Measurements from ENCODE around the gene FRMD3. TPM values are rescaled to one million over a fixed set of nuclear protein-coding genes. Genes with fewer than 3 reads are reported as not detected.

FRMD3 gene
- total RNA-seq, 1 experiment from 2014 or later: 0.55 TPM

- Histone ChIP-seq H2BK120ac (ENCODE audit: low read depth, low read length, poor library complexity, severe bottlenecking) (no peak overlapping the region), H2AK5ac (ENCODE audit: insufficient read length, low read length) (no peak overlapping the region), H3K23me2 (ENCODE audit: insufficient read length, low read depth, low read length, poor library complexity, severe bottlenecking) (no peaks in the 10 kb centered on the region), H4K5ac (ENCODE audit: insufficient read length, low read depth, low read length) (no peak overlapping the region), H4K91ac (ENCODE audit: insufficient read length, low read depth, low read length) (no peak overlapping the region), H2BK15ac (ENCODE audit: low read depth, low read length) (no peak overlapping the region), H3K23ac (ENCODE audit: insufficient read length, low read depth, low read length) (no peak overlapping the region), H3K9me3 (ENCODE audit: control insufficient read depth, low read depth, low read length) (no peaks in the 10 kb centered on the region), H3K56ac (ENCODE audit: insufficient read length, low read depth, low read length) (no peak overlapping the region), H3K18ac (ENCODE audit: insufficient read length, low read depth, low read length) (no peak overlapping the region), H3K4me2 (ENCODE audit: insufficient read depth, insufficient read length, low read length) (no peak overlapping the region), H3K27me3 (ENCODE audit: insufficient read depth, low read length) (no peaks in the 10 kb centered on the region), H3K27ac (ENCODE audit: insufficient read length, low read depth, low read length) (no peak overlapping the region), H3T11ph (ENCODE audit: low read length) (no peak overlapping the region), H3K79me2 (ENCODE audit: insufficient read depth, low read length) (no peaks in the 10 kb centered on the region), H3K4ac (ENCODE audit: low read depth, low read length) (no peak overlapping the region), H2BK20ac (ENCODE audit: low read depth, low read length, poor library complexity, severe bottlenecking) (no peak overlapping the region), H4K8ac (replicated peaks; ENCODE audit: insufficient read length, low read depth, low read length) (no peak overlapping the region), H4K20me1 (ENCODE audit: control insufficient read depth, insufficient read depth, insufficient read length) (no peaks in the 10 kb centered on the region), H2AFZ (ENCODE audit: low read length) (no peak overlapping the region), H3K14ac (ENCODE audit: insufficient read depth, low read length) (no peak overlapping the region), H3K79me1 (ENCODE audit: insufficient read depth, low read depth, low read length, poor library complexity, severe bottlenecking) (no peaks in the 10 kb centered on the region), H3K9ac (ENCODE audit: extremely low read depth, insufficient read length, low read length) (no peak overlapping the region), H2BK5ac (ENCODE audit: insufficient read length, low read length) (no peak overlapping the region), H3K4me1 (ENCODE audit: insufficient read depth, low read length) (no peaks in the 10 kb centered on the region), H2BK12ac (ENCODE audit: insufficient read length, low read depth, low read length) (no peak overlapping the region)
- H3K4me3 Mint-ChIP-seq: no peak overlapping the region
- TF ChIP-seq CTCF (conservative IDR thresholded peaks at IDR 0.05): no peak
- no CpG with 5 or more reads among the region's 4 CpGs for WGBS (ENCODE audit: extremely low coverage, insufficient read length, low lambda C conversion rate)
- peaks cover 14 to 16% of the 10 kb centered on the region in 2 experiments for H3K4me1 Mint-ChIP-seq
- no peaks in the 10 kb centered on the region; the same call in 1 of the 2 replicates for H3K27me3 Mint-ChIP-seq (ENCODE audit: low read depth)
- peaks cover 3 to 7% of the 10 kb centered on the region in 2 experiments; a peak in 4 of 5 replicates for H3K9me3 Mint-ChIP-seq
- H3K27ac Mint-ChIP-seq: peak overlapping the region in 2 of 3 experiments; percentile 20 to 69; a peak in 3 of 7 replicates
- peak; percentile 49 for DNase-seq
- H3K36me3 Mint-ChIP-seq (ENCODE audit: insufficient read depth in 1 of 3, low read depth in 3 of 3): peaks cover 0 to 10% (median 2%) of the 10 kb centered on the region in 3 experiments; a peak in 5 of 7 replicates
Observed at GRCh38 chr9:83584995-83585394, 46.8 kb upstream of the FRMD3 start.

Data from H9 (cell line).